PC-9 (cell line): ENCODE measurements around the gene FOXP1.

Source experiments
- CTCF ChIP-seq: fragments of 200-600 bp; sonication (generic); conservative IDR thresholded peaks from 2 replicates; pipeline ENCODE4 v1.6.1; 2017; ENCODE audit warnings: mixed run types, antibody characterized with exemption, mild to moderate bottlenecking, moderate library complexity
- EZH2 ChIP-seq: fragments of 200-600 bp; sonication (generic); IDR thresholded peaks from 2 replicates; pipeline ENCODE4 v1.8.0; 2017; ENCODE audit warnings: antibody characterized with exemption, low read depth

- TF ChIP-seq CTCF (no peak), EZH2 (no peak)
These were observed 90.4 kb downstream of the FOXP1 start for GRCh38 chr3:71492974-71493771.
